Measurements from ENCODE around the gene PDP2. TPM values are rescaled to one million over a fixed set of nuclear protein-coding genes. Genes with fewer than 3 reads are reported as not detected.

Gene PDP2
- total and polyA plus RNA-seq, 2 of the 4 experiments (the other 2 are of a cell fraction): 5.3 to 16.8 TPM

DNA sequence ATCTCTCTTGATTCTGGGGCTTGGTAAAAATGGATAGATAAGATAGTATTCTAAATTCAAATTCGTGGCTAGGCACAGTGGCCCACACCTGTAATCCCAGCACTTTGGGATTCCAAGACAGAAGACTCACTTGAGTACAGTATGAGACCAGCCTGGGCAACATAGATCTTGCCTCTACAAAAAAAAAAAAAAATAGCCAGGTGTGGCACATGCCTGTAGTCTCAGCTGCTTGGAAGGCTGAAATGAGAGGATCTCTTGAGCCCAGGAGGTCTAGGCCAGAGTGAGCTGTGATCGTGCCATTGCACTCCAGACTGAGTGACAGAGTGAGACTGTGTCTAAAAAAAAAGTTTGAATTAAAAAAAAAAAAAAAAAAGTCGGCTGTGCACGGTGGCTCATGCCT is 9.3 kb downstream of the PDP2 start:
- no peak overlapping the region for H3K27ac ChIP-seq (ENCODE audit: insufficient read depth, low read length)
- no peak overlapping the region for H3K23ac ChIP-seq (ENCODE audit: low read depth, low read length)
- H4K5ac ChIP-seq (ENCODE audit: low read depth, low read length): no peak overlapping the region
- H3K14ac ChIP-seq (replicated peaks; ENCODE audit: low read depth, low read length): no peak overlapping the region
- no peak overlapping the region for H2BK20ac ChIP-seq (ENCODE audit: low read depth, low read length)
- dilution Hi-C loops (cut with HindIII; ENCODE audit: low sequenced_read_pairs, unreplicated experiment): no loop called here
- no peak overlapping the region for H2BK15ac ChIP-seq (ENCODE audit: low read depth, low read length)
- H3K4me2 ChIP-seq (ENCODE audit: low read depth, low read length): no peak overlapping the region
- H3K36me3 ChIP-seq (ENCODE audit: control insufficient read depth, insufficient read depth, low read length): peaks cover 15% of the 10 kb centered on the region
- no peak overlapping the region for H3K9ac ChIP-seq (ENCODE audit: low read depth, low read length)
- H2AK9ac ChIP-seq (replicated peaks; ENCODE audit: low read depth, low read length, poor library complexity): no peak overlapping the region
- H4K8ac ChIP-seq (ENCODE audit: low read depth in 2 of 2, low read length in 2 of 2): no peak overlapping the region
- POLR2A ChIA-PET (ENCODE audit: unreplicated experiment): interaction anchor here (0.7 kb wide), 1 partner anchor 15 kb away, joined by 4 read pairs; no protein-coding TSS in a partner anchor
- H2AFZ ChIP-seq (replicated peaks; ENCODE audit: low read length, poor library complexity): no peak overlapping the region
- H3K9me3 ChIP-seq (ENCODE audit: control insufficient read depth, insufficient read depth, low read length): no peaks in the 10 kb centered on the region
- in situ Hi-C loops (cut with MboI; ENCODE audit: low sequenced_read_pairs): no loop called here
- H3K9me1 ChIP-seq (ENCODE audit: insufficient read depth, low read length): peaks cover 11% of the 10 kb centered on the region
- H3K27me3 ChIP-seq (ENCODE audit: control insufficient read depth, insufficient read depth, low read length): no peaks in the 10 kb centered on the region
- peaks cover 15% of the 10 kb centered on the region for H3K4me1 ChIP-seq (ENCODE audit: control insufficient read depth, insufficient read depth, low read length)
- CTCF ChIA-PET: no interaction called here
- ATAC-seq (ENCODE audit: low read depth) (no peak), DNase-seq (no peak)
- H3K18ac ChIP-seq (ENCODE audit: low read depth, low read length): no peak overlapping the region
- intact Hi-C loops (cut with micrococcal nuclease): loop anchor here (10.0 kb wide), 1 partner anchor 265 kb away; the partner anchor contains the start of genes B3GNT9, FBXL8 and TRADD
- no peak overlapping the region for H3K56ac ChIP-seq (ENCODE audit: extremely low read depth, insufficient read depth, low read length)
- no peak overlapping the region for H2AK5ac ChIP-seq (ENCODE audit: low read depth, low read length)
- no peak overlapping the region for H2BK5ac ChIP-seq (ENCODE audit: low read depth, low read length, poor library complexity, severe bottlenecking)
- H3K79me1 ChIP-seq (ENCODE audit: low read depth in 1 of 2, low read length in 2 of 2): peaks cover 3 to 18% of the 10 kb centered on the region in 2 experiments; a peak in 2 of 4 replicates
- TF ChIP-seq, protein P1, sequence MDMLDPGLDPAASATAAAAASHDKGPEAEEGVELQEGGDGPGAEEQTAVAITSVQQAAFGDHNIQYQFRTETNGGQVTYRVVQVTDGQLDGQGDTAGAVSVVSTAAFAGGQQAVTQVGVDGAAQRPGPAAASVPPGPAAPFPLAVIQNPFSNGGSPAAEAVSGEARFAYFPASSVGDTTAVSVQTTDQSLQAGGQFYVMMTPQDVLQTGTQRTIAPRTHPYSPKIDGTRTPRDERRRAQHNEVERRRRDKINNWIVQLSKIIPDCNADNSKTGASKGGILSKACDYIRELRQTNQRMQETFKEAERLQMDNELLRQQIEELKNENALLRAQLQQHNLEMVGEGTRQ (IDR thresholded peaks at IDR 0.05; ENCODE audit: low read depth, low read length): no peak
- TF ChIP-seq BHLHE40 (IDR thresholded peaks at IDR 0.05; ENCODE audit: low read depth, low read length): no peak
- TF ChIP-seq, protein P2, sequence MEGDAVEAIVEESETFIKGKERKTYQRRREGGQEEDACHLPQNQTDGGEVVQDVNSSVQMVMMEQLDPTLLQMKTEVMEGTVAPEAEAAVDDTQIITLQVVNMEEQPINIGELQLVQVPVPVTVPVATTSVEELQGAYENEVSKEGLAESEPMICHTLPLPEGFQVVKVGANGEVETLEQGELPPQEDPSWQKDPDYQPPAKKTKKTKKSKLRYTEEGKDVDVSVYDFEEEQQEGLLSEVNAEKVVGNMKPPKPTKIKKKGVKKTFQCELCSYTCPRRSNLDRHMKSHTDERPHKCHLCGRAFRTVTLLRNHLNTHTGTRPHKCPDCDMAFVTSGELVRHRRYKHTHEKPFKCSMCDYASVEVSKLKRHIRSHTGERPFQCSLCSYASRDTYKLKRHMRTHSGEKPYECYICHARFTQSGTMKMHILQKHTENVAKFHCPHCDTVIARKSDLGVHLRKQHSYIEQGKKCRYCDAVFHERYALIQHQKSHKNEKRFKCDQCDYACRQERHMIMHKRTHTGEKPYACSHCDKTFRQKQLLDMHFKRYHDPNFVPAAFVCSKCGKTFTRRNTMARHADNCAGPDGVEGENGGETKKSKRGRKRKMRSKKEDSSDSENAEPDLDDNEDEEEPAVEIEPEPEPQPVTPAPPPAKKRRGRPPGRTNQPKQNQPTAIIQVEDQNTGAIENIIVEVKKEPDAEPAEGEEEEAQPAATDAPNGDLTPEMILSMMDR (conservative IDR thresholded peaks at IDR 0.05; ENCODE audit: low read depth, low read length): no peak
- TF ChIP-seq, protein P3, sequence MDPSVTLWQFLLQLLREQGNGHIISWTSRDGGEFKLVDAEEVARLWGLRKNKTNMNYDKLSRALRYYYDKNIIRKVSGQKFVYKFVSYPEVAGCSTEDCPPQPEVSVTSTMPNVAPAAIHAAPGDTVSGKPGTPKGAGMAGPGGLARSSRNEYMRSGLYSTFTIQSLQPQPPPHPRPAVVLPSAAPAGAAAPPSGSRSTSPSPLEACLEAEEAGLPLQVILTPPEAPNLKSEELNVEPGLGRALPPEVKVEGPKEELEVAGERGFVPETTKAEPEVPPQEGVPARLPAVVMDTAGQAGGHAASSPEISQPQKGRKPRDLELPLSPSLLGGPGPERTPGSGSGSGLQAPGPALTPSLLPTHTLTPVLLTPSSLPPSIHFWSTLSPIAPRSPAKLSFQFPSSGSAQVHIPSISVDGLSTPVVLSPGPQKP (IDR thresholded peaks at IDR 0.05; ENCODE audit: borderline replicate concordance, low read depth, low read length): no peak
- TF ChIP-seq CHD1 (IDR thresholded peaks at IDR 0.05; ENCODE audit: low read depth, low read length): no peak
- no peak for TF ChIP-seq RFX5 (IDR thresholded peaks at IDR 0.05; ENCODE audit: low read depth, low read length)
- TF ChIP-seq FOS (IDR thresholded peaks at IDR 0.05; ENCODE audit: low read depth, low read length): no peak
- TF ChIP-seq MXI1 (IDR thresholded peaks at IDR 0.05; ENCODE audit: borderline replicate concordance, low read depth, low read length): no peak
- no peak for TF ChIP-seq RCOR1 (IDR thresholded peaks at IDR 0.05; ENCODE audit: insufficient replicate concordance, low read length)
- no peak for TF ChIP-seq RAD21 (IDR thresholded peaks at IDR 0.05; ENCODE audit: low read length)
- no peak for TF ChIP-seq POLR2A (IDR thresholded peaks at IDR 0.05; ENCODE audit: low read depth, low read length)
- no peak for TF ChIP-seq SMC3 (IDR thresholded peaks at IDR 0.05; ENCODE audit: low read depth, low read length)
- TF ChIP-seq CEBPB (IDR thresholded peaks at IDR 0.05; ENCODE audit: low read depth, low read length): no peak
- no peak for TF ChIP-seq MAZ (IDR thresholded peaks at IDR 0.05; ENCODE audit: borderline replicate concordance, low read depth, low read length)
- no peak for TF ChIP-seq NFE2L2 (IDR thresholded peaks at IDR 0.05; ENCODE audit: low read depth, low read length)
- TF ChIP-seq MAFK (IDR thresholded peaks at IDR 0.05; ENCODE audit: low read depth, low read length): no peak
- H4K91ac ChIP-seq (ENCODE audit: insufficient read depth, low read depth, low read length): no peak overlapping the region
- H3K4me3 ChIP-seq (ENCODE audit: insufficient read depth, low read depth, low read length): no peak overlapping the region
- no TSS peak for BruUV-seq (replicated peaks)
- no CpG with 5 or more reads among the region's 4 CpGs for WGBS, 2 experiments (ENCODE audit: extremely low coverage in 2 of 2, insufficient read length in 1 of 2)
- H3K4ac ChIP-seq (ENCODE audit: low read depth, low read length): no peak overlapping the region
- peaks cover 10% of the 10 kb centered on the region; the same call in 1 of the 2 replicates for H4K20me1 ChIP-seq (ENCODE audit: insufficient read depth, low read length)
- H2BK120ac ChIP-seq (ENCODE audit: low read depth, low read length): no peak overlapping the region
